ENCODE results near the gene NOP16.

NOP16 gene

GRCh38 chr5:176334031-176334770 lies 54.2 kb downstream of the NOP16 start:
- Histone ChIP-seq H3K36me3 (ENCODE audit: insufficient read depth, low read length) (peaks cover 6% of the 10 kb centered on the region), H3K27me3 (ENCODE audit: insufficient read depth, low read length) (no peaks in the 10 kb centered on the region)

More at GRCh38 chr5:176334031-176334770, 54.2 kb downstream of the NOP16 start:
- no peak overlapping the region for H3K4me3 ChIP-seq (ENCODE audit: low read depth, low read length)
- peaks cover 7% of the 10 kb centered on the region for H3K4me1 ChIP-seq (ENCODE audit: control insufficient read depth, insufficient read depth, low read length, unreplicated experiment)
- no peak overlapping the region for H3K27ac ChIP-seq (ENCODE audit: low read depth, low read length)
- no peak overlapping the region for H2AFZ ChIP-seq (ENCODE audit: low read length, unreplicated experiment)
- no peaks in the 10 kb centered on the region for H3K79me2 ChIP-seq (ENCODE audit: control insufficient read depth, insufficient read depth, low read length, unreplicated experiment)

Measured in ACC112 (cell line).